Erythroblast (primary cell): ENCODE results near the gene PROK1.

Experiments used
- GATA1 ChIP-seq: IDR thresholded peaks from 2 replicates; pipeline ENCODE4 v1.6.1; 2011; ENCODE audit warnings: low read depth, mild to moderate bottlenecking, control low read depth, low read length, moderate library complexity
- POLR2A ChIP-seq: IDR thresholded peaks from 2 replicates; pipeline ENCODE4 v1.6.1; 2011; ENCODE audit warnings: mild to moderate bottlenecking, low read length

DNA sequence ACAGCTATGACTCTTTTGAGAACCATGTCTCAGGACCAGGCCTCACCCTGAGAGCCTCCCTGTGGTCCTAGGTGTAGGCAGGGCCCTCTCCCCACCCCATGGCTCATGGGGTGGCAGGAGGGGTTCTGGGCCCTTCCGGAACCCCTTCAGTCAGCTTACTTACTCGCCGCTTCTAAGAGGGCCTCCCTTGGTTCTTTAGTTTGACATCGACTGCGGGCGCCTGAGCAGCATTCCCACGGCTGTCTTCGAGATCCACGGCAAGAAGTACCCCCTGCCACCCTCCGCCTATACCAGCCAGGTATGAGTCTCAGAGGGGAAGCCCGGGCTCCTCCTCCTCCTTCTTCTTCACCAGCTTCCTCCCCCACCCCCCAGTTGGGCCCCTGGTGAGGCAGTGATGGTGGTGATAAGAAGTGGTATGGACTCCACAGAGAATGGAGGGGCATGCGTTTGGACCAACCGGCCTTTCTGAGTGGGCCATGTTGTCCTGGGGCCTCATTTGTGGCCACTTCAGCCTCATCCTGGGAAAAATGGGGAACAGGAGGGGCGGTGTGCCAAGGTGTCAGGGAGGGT, 39.1 kb downstream of the PROK1 start:
- TF ChIP-seq POLR2A (no peak), GATA1 (no peak)
